Spleen (tissue), 11 donors: ENCODE data around the gene EYS. TPM values are rescaled to one million over a fixed set of nuclear protein-coding genes. Genes with fewer than 3 reads are reported as not detected.

ENCODE experiments used
- DNase-seq: peaks from one replicate; pipeline ENCODE4 v3.0.0-alpha.2; 2020
- H3K27ac ChIP-seq, 8 donors: fragments of 200-600 bp; sonication (generic) in 7 of 8; 1 replicate in 4 of 8; 2 replicates in 4 of 8; pipeline versions ENCODE4 v1.5.0 to v1.8.0; 2016 to 2021; ENCODE audit warnings: inconsistent platforms in 4 of 8, mild to moderate bottlenecking in 4 of 8, moderate library complexity in 1 of 8
- H3K27me3 ChIP-seq, 7 donors: fragments of 200-600 bp; sonication (generic) in 6 of 7; replicated peaks in 1 of 7; 1 replicate in 4 of 7; 2 replicates in 3 of 7; pipeline versions ENCODE4 v1.5.0 to v1.8.0; 2016 to 2021; ENCODE audit warnings: inconsistent platforms in 3 of 7, mild to moderate bottlenecking in 1 of 7
- H3K36me3 ChIP-seq, 6 donors: fragments of 200-600 bp; sonication (generic) in 5 of 6; 1 replicate in 4 of 6; 2 replicates in 2 of 6; pipeline versions ENCODE4 v1.5.0 to v1.8.0; 2016 to 2021; ENCODE audit warnings: inconsistent platforms in 2 of 6
- H3K4me1 ChIP-seq, 6 donors: fragments of 200-600 bp; sonication (generic) in 5 of 6; 1 replicate in 3 of 6; 2 replicates in 3 of 6; pipeline versions ENCODE4 v1.5.0 to v1.8.0; 2016 to 2021; ENCODE audit warnings: inconsistent platforms in 3 of 6
- H3K4me3 ChIP-seq, 8 donors: fragments of 200-600 bp; sonication (generic) in 7 of 8; 1 replicate in 4 of 8; 2 replicates in 4 of 8; pipeline versions ENCODE4 v1.5.0 to v1.8.0; 2016 to 2021; ENCODE audit warnings: inconsistent platforms in 4 of 8, mild to moderate bottlenecking in 4 of 8, moderate library complexity in 2 of 8
- H3K9me3 ChIP-seq, 8 donors: fragments of 200-600 bp; sonication (generic) in 7 of 8; 1 replicate in 4 of 8; 2 replicates in 4 of 8; pipeline versions ENCODE4 v1.5.0 to v1.8.0; 2016 to 2021; ENCODE audit warnings: inconsistent platforms in 4 of 8
- CTCF ChIP-seq, 11 experiments: fragments of 200-600 bp in 7 of 11; fragments of 450-650 bp in 4 of 11; sonication (generic) in 4 of 11; IDR thresholded peaks in 8 of 11; conservative IDR thresholded peaks in 3 of 11; 1 replicate in 7 of 11; 2 replicates in 4 of 11; pipeline versions ENCODE4 v1.4.0 to v1.8.0; 2016 to 2021; ENCODE audit warnings: antibody characterized with exemption in 11 of 11, inconsistent platforms in 4 of 11, mild to moderate bottlenecking in 1 of 11
- POLR2A ChIP-seq, 3 donors: fragments of 450-650 bp; IDR thresholded peaks; one replicate each; pipeline ENCODE4 v1.5.1; 2017; ENCODE audit warnings: antibody characterized with exemption in 3 of 3, mild to moderate bottlenecking in 1 of 3
- POLR2AphosphoS5 ChIP-seq, 3 donors: sonication (generic); formaldehyde crosslinking; IDR thresholded peaks; one replicate each; pipeline ENCODE4 v1.5.1; 2017; ENCODE audit warnings: antibody characterized with exemption in 3 of 3
- WGBS, 5 donors: extraction: QIAGEN DNeasy Blood & Tissue Kit in 3 of 5; methylation state at CpG; one replicate each; pipeline versions ENCODE4 v1.1.5 to v1.1.7; 2013 to 2018; 5-methylcytosine and 5-hydroxymethylcytosine counted together
- intact Hi-C: fragments of 100-400 bp; cut with DNase I; formaldehyde crosslinking; loops from one replicate; pipeline ENCODE4 v1.15.0; 2023; ENCODE audit warnings: low total_unique reads
- polyA plus RNA-seq, 3 donors: library from polyadenylated mRNA; stranded (reverse); fragments of 200-250 nt; gene quantifications; one replicate each; pipeline ENCODE4 v1.2.1, GENCODE V29; 2013
- total RNA-seq, 7 donors: library from RNA; depleted of rRNA in 3 of 7; stranded (reverse); fragments of >200 nt in 3 of 7; fragmentation: NEBNext Ultra II Directional in 4 of 7; extraction: Animal tissue kit (Norgen Biotek cat#: 25700) in 4 of 7; gene quantifications; one replicate each; pipeline versions ENCODE4 v1.1.0 to v1.2.1, GENCODE V29; 2016 to 2021
- donor health status: healthy with polysubstance abuse.
- donor health status: DM: no; HTN: no; CAD: no; lungs with moderate emphysema.
- donor health status: DM: no; HTN: no; CAD: no.
- donor health status: Bipolar disorder and iron deficiency.
- donor health status: healthy.
- donor health status: DM: no; HTN: no; CAD: no.
- donor health status: DM: yes; HTN: yes; CAD: no.

EYS gene
- total and polyA plus RNA-seq, 10 donors: under 0.01 to 0.72 (median 0.28) TPM; not detected in 5

DNA sequence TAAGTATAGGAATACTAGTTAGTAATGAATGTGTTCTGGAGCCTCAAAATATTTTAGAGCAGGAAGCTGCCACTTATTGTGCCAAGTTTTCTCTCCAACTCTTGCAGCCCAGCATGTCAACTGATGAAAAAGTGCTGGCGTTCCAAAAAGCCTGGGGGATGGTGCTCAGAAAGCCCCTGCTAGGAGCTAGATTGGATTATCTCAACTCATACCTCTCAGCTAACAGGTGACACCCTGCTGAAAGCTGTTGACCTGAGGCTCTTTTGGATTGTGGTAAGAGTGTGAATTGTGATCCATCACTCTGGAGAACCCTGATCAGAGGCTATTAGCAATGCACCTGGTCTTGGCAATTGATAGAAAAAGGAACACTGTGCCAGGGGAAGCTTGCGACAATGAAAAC is 580.4 kb downstream of the EYS start:
- no peaks in the 10 kb centered on the region for H3K4me1 ChIP-seq
- intact Hi-C loops: no loop called here
- 75 to 95% (median 84%) methylated on average over 2 of the region's 2 CpGs for WGBS, 5 donors

DNA sequence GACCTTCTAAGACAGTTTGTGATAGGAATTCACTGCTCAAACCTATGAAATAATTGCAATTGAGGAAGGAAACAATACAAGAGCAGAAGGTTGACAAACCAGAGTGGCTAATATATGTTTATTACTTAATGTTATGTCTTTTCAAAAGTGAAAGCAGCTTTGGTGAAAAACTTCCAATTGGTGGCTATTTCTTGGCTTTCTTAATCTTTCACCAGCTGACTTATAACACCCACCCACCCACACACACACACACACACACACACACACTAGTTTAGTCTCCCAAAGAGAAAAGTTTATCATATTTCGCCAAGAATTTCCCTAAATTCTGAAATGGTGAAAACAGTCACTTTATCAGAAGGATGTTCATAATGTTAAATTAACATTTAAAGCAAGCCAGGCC is 583.5 kb downstream of the EYS start:
- Histone ChIP-seq H3K27me3 (no peaks in the 10 kb centered on the region), H3K36me3 (no peaks in the 10 kb centered on the region), H3K4me3 (no peak overlapping the region), H3K4me1 (no peaks in the 10 kb centered on the region), H3K27ac (no peak overlapping the region), H3K9me3 (no peaks in the 10 kb centered on the region)
- DNase-seq: no peak
- TF ChIP-seq POLR2AphosphoS5 (IDR thresholded peaks at IDR 0.05) (no peak), CTCF (IDR thresholded peaks at IDR 0.05 in 8 of 11, conservative IDR thresholded peaks at IDR 0.05 in 3 of 11) (no peak), POLR2A (IDR thresholded peaks at IDR 0.05) (no peak)
- WGBS, 5 donors: 71 to 81% (median 76%) methylated on average over 1 of the region's 1 CpG
- intact Hi-C loops: no loop called here

More for the DNA sequence above, 580.4 kb downstream of the EYS start:
- Histone ChIP-seq H3K27me3 (no peaks in the 10 kb centered on the region), H3K27ac (no peak overlapping the region), H3K36me3 (no peaks in the 10 kb centered on the region), H3K4me3 (no peak overlapping the region), H3K9me3 (no peaks in the 10 kb centered on the region)
- DNase-seq: no peak
- TF ChIP-seq CTCF (IDR thresholded peaks at IDR 0.05 in 8 of 11, conservative IDR thresholded peaks at IDR 0.05 in 3 of 11): no peak
- no peak for TF ChIP-seq POLR2A (IDR thresholded peaks at IDR 0.05)
- TF ChIP-seq POLR2AphosphoS5 (IDR thresholded peaks at IDR 0.05): no peak

- intact Hi-C loops: no loop called here
- Histone ChIP-seq H3K27me3 (no peaks in the 10 kb centered on the region), H3K27ac (no peak overlapping the region), H3K9me3 (no peaks in the 10 kb centered on the region), H3K4me3 (no peak overlapping the region), H3K4me1 (no peaks in the 10 kb centered on the region), H3K36me3 (no peaks in the 10 kb centered on the region)
- TF ChIP-seq POLR2AphosphoS5 (IDR thresholded peaks at IDR 0.05) (no peak), CTCF (IDR thresholded peaks at IDR 0.05 in 8 of 11, conservative IDR thresholded peaks at IDR 0.05 in 3 of 11) (no peak), POLR2A (IDR thresholded peaks at IDR 0.05) (no peak)
- no peak for DNase-seq
- 63 to 76% (median 72%) methylated on average over 3 of the region's 3 CpGs for WGBS, 5 donors
These were observed 589.1 kb downstream of the EYS start for GRCh38 chr6:65117817-65118409.

GRCh38 chr6:65116326-65116725 is 590.7 kb downstream of the EYS start:
- 25 to 77% (median 68%) methylated on average over 1 of the region's 1 CpG for WGBS, 5 donors
- Histone ChIP-seq H3K36me3 (no peaks in the 10 kb centered on the region), H3K27me3 (no peaks in the 10 kb centered on the region), H3K9me3 (no peaks in the 10 kb centered on the region), H3K4me3 (no peak overlapping the region), H3K4me1 (no peaks in the 10 kb centered on the region), H3K27ac (no peak overlapping the region)
- TF ChIP-seq POLR2A (IDR thresholded peaks at IDR 0.05) (no peak), POLR2AphosphoS5 (IDR thresholded peaks at IDR 0.05) (no peak), CTCF (IDR thresholded peaks at IDR 0.05 in 8 of 11, conservative IDR thresholded peaks at IDR 0.05 in 3 of 11) (no peak)
- no peak for DNase-seq
- intact Hi-C loops: no loop called here
